ENCODE data around the gene TRABD2B. TPM values are rescaled to one million over a fixed set of nuclear protein-coding genes. Genes with fewer than 3 reads are reported as not detected.

Gene TRABD2B
- total RNA-seq, 1 experiment from 2014 or later = 0.05 TPM

GRCh38 chr1:48039088-48040054, 42.2 kb upstream of the TRABD2B start:
- POLR2A ChIA-PET = no interaction called here
- CTCF ChIA-PET = no interaction called here
- intact Hi-C loops (cut with micrococcal nuclease) = no loop called here
- Histone ChIP-seq H3K9ac (ENCODE audit: low read length) (no peak overlapping the region), H3K79me2 (ENCODE audit: insufficient read depth, low read length) (no peaks in the 10 kb centered on the region), H2AFZ (ENCODE audit: low read depth, low read length, poor library complexity, severe bottlenecking) (no peak overlapping the region), H3K9me2 (ENCODE audit: insufficient read depth) (no peaks in the 10 kb centered on the region), H3K4me3 (replicated peaks in 1 of 2; ENCODE audit: low read depth in 1 of 2, low read length in 2 of 2) (no peak overlapping the region), H3K9me3 (ENCODE audit: control insufficient read depth in 1 of 2, insufficient read depth in 1 of 2, low read depth in 1 of 2, low read length in 2 of 2) (no peaks in the 10 kb centered on the region), H3K27me3 (ENCODE audit: insufficient read depth, low read length) (peaks cover 34% of the 10 kb centered on the region), H3K4me1 (ENCODE audit: control insufficient read depth in 1 of 2, insufficient read depth in 2 of 2, low read length in 2 of 2) (no peaks in the 10 kb centered on the region), H3K36me3 (ENCODE audit: control insufficient read depth in 1 of 2, insufficient read depth in 2 of 2, low read length in 2 of 2) (no peaks in the 10 kb centered on the region), H3K27ac (ENCODE audit: low read depth, low read length) (no peak overlapping the region), H3K4me2 (ENCODE audit: low read length) (no peak overlapping the region), H4K20me1 (ENCODE audit: insufficient read depth) (no peaks in the 10 kb centered on the region)
- no TSS peak for BruUV-seq (replicated peaks)
- DNase-seq (ENCODE audit: low read depth, low spot score) (no peak), ATAC-seq (no peak)
- RAD21 ChIA-PET (ENCODE audit: low non-redundant PET in 1 of 2, low total read pairs in 2 of 2, uncharacterized antibody in 2 of 2, unreplicated experiment in 2 of 2) = no interaction called here
- TF ChIP-seq ELF1 (IDR thresholded peaks at IDR 0.05; ENCODE audit: borderline replicate concordance, low read depth) = no peak
- no peak for TF ChIP-seq FOSL1 (IDR thresholded peaks at IDR 0.05; ENCODE audit: low read depth)
- no peak for TF ChIP-seq CEBPB (IDR thresholded peaks at IDR 0.05; ENCODE audit: low read depth)
- TF ChIP-seq SP1 (IDR thresholded peaks at IDR 0.05; ENCODE audit: low read depth) = no peak
- TF ChIP-seq RAD21 (IDR thresholded peaks at IDR 0.05; ENCODE audit: low read depth) = no peak
- TF ChIP-seq MAX (IDR thresholded peaks at IDR 0.05) = no peak
- TF ChIP-seq EZH2 (IDR thresholded peaks at IDR 0.05) = no peak
- no peak for TF ChIP-seq JUND (IDR thresholded peaks at IDR 0.05)
- no peak for TF ChIP-seq ATF3 (IDR thresholded peaks at IDR 0.05)
- no peak for TF ChIP-seq REST (IDR thresholded peaks at IDR 0.05; ENCODE audit: low read depth)
- TF ChIP-seq EGR1 (IDR thresholded peaks at IDR 0.05; ENCODE audit: low read depth) = no peak
- TF ChIP-seq TCF7L2 (IDR thresholded peaks at IDR 0.05; ENCODE audit: borderline replicate concordance, extremely low read depth, insufficient read depth, insufficient read length) = no peak
- no peak for TF ChIP-seq POLR2A (IDR thresholded peaks at IDR 0.05; ENCODE audit: borderline replicate concordance, extremely low read depth, insufficient read depth, insufficient read length)
- TF ChIP-seq CTCF (IDR thresholded peaks at IDR 0.05 in 2 of 3, conservative IDR thresholded peaks at IDR 0.05 in 1 of 3; ENCODE audit: borderline replicate concordance in 1 of 3, insufficient read depth in 1 of 3, low read depth in 2 of 3, low read length in 2 of 3) = no peak
- no peak for TF ChIP-seq SRF (IDR thresholded peaks at IDR 0.05; ENCODE audit: low read depth)
- TF ChIP-seq ZBTB33 (IDR thresholded peaks at IDR 0.05; ENCODE audit: extremely low read depth, insufficient replicate concordance, low read length) = no peak
- no peak for TF ChIP-seq ZNF274 (IDR thresholded peaks at IDR 0.05; ENCODE audit: low read depth, low read length)

All from HCT116 (cell line).